ENCODE data around the gene ECE1. TPM values are rescaled to one million over a fixed set of nuclear protein-coding genes. Genes with fewer than 3 reads are reported as not detected.
A peak's percentile ranks its signal among the peaks of the same experiment; 100 is the strongest.
"Not testable (repeated sequence)": the region's sequence is repeated elsewhere in the genome, so short reads cannot be mapped to it uniquely, and the experiment has no call there.

The ECE1 gene
- total and polyA plus RNA-seq, 3 experiments from 2014 or later, result 41.5 to 88.4 (median 78.2) TPM

GRCh38 chr1:21285386-21285785 is 4.9 kb downstream of the ECE1 start:
- not testable (repeated sequence) for H3K27ac ChIP-seq (ENCODE audit: low read depth, low read length); H3K4me3 Mint-ChIP-seq; H3K27me3 ChIP-seq (ENCODE audit: insufficient read depth, low read length, poor library complexity, severe bottlenecking); H3K9me3 ChIP-seq (ENCODE audit: low read length); DNase-seq; H3K27me3 Mint-ChIP-seq; H3K36me3 ChIP-seq (ENCODE audit: insufficient read depth, low read length); H3K4me3 ChIP-seq (ENCODE audit: low read length); H3K9me3 Mint-ChIP-seq
- H3K4me1 Mint-ChIP-seq, result peaks cover 34 to 50% (median 37%) of the 10 kb centered on the region in 3 donors
- CTCF ChIA-PET, result interaction anchor here (1.5 to 1.6 kb wide), 2 partner anchors 15 kb away, joined by 4 to 7 read pairs; no protein-coding TSS in a partner anchor
- POLR2A ChIA-PET, result interaction anchor here (0.6 kb wide), 1 partner anchor 16 kb away, joined by 4 read pairs; no protein-coding TSS in a partner anchor
- peaks cover 34% of the 10 kb centered on the region for H3K4me1 ChIP-seq (ENCODE audit: insufficient read depth, low read length)
- H3K36me3 Mint-ChIP-seq, result peaks cover 0 to 24% (median 10%) of the 10 kb centered on the region in 3 donors
- peak overlapping the region in 1 of 8 donors; percentile 74 for H3K27ac Mint-ChIP-seq

- no peaks in the 10 kb centered on the region for H3K36me3 ChIP-seq (ENCODE audit: insufficient read depth, low read length)
- peaks cover 38% of the 10 kb centered on the region for H3K4me1 ChIP-seq (ENCODE audit: insufficient read depth, low read length)
- ChIA-PET CTCF (interaction anchor here (1.6 kb wide), 1 partner anchor 15 kb away, joined by 7 read pairs; no protein-coding TSS in a partner anchor), POLR2A (no interaction called here)
- no peak overlapping the region for H3K27ac ChIP-seq (ENCODE audit: low read depth, low read length)
- no peaks in the 10 kb centered on the region for H3K9me3 ChIP-seq (ENCODE audit: low read length)
- H3K9me3 Mint-ChIP-seq, result no peaks in the 10 kb centered on the region
- no peaks in the 10 kb centered on the region for H3K27me3 ChIP-seq (ENCODE audit: insufficient read depth, low read length, poor library complexity, severe bottlenecking)
- no peak overlapping the region for H3K27ac Mint-ChIP-seq
- H3K36me3 Mint-ChIP-seq, result peaks cover 0 to 24% (median 10%) of the 10 kb centered on the region in 3 donors
- H3K4me3 ChIP-seq (ENCODE audit: low read length), result no peak overlapping the region
- no peak for DNase-seq
- H3K27me3 Mint-ChIP-seq, result no peaks in the 10 kb centered on the region
- peaks cover 38 to 54% (median 41%) of the 10 kb centered on the region in 3 donors for H3K4me1 Mint-ChIP-seq
- no peak overlapping the region for H3K4me3 Mint-ChIP-seq
These were observed 5.2 kb downstream of the ECE1 start for GRCh38 chr1:21285055-21285372.

- Mint-ChIP-seq H3K36me3 (peaks cover 0 to 22% (median 10%) of the 10 kb centered on the region in 3 donors), H3K4me3 (peak overlapping the region in 1 of 7 donors; percentile 17)
- CTCF ChIA-PET, result interaction anchor here (1.6 kb wide), 1 partner anchor 14 kb away, joined by 7 read pairs; no protein-coding TSS in a partner anchor
These were observed 5.8 kb downstream of the ECE1 start for GRCh38 chr1:21284206-21285054.

GRCh38 chr1:21283524-21283923 is 6.7 kb downstream of the ECE1 start:
- no peak overlapping the region for H3K4me3 Mint-ChIP-seq
- peak overlapping the region in 1 of 8 donors; percentile 32 for H3K27ac Mint-ChIP-seq
- Histone ChIP-seq H3K27me3 (ENCODE audit: insufficient read depth, low read length, poor library complexity, severe bottlenecking) (no peaks in the 10 kb centered on the region), H3K4me1 (ENCODE audit: insufficient read depth, low read length) (peaks cover 39% of the 10 kb centered on the region), H3K36me3 (ENCODE audit: insufficient read depth, low read length) (no peaks in the 10 kb centered on the region), H3K27ac (ENCODE audit: low read depth, low read length) (no peak overlapping the region), H3K9me3 (ENCODE audit: low read length) (no peaks in the 10 kb centered on the region), H3K4me3 (ENCODE audit: low read length) (no peak overlapping the region)
- no peak for DNase-seq
- peaks cover 0 to 23% (median 10%) of the 10 kb centered on the region in 3 donors for H3K36me3 Mint-ChIP-seq
- no peaks in the 10 kb centered on the region for H3K27me3 Mint-ChIP-seq
- H3K4me1 Mint-ChIP-seq, result peaks cover 42 to 56% (median 47%) of the 10 kb centered on the region in 3 donors
- CTCF ChIA-PET, result no interaction called here
- POLR2A ChIA-PET, result no interaction called here
- H3K9me3 Mint-ChIP-seq, result no peaks in the 10 kb centered on the region

More at GRCh38 chr1:21284206-21285054, 5.8 kb downstream of the ECE1 start:
- POLR2A ChIA-PET, result no interaction called here
- DNase-seq, result no peak
- H3K9me3 ChIP-seq (ENCODE audit: low read length), result no peaks in the 10 kb centered on the region
- peaks cover 41 to 56% (median 46%) of the 10 kb centered on the region in 3 donors for H3K4me1 Mint-ChIP-seq
- H3K27me3 Mint-ChIP-seq, result no peaks in the 10 kb centered on the region
- no peaks in the 10 kb centered on the region for H3K27me3 ChIP-seq (ENCODE audit: insufficient read depth, low read length, poor library complexity, severe bottlenecking)
- H3K36me3 ChIP-seq (ENCODE audit: insufficient read depth, low read length), result no peaks in the 10 kb centered on the region
- H3K9me3 Mint-ChIP-seq, result no peaks in the 10 kb centered on the region
- no peak overlapping the region for H3K27ac ChIP-seq (ENCODE audit: low read depth, low read length)
- H3K4me3 ChIP-seq (ENCODE audit: low read length), result no peak overlapping the region
- peaks cover 41% of the 10 kb centered on the region for H3K4me1 ChIP-seq (ENCODE audit: insufficient read depth, low read length)
- H3K27ac Mint-ChIP-seq, result peak overlapping the region in 3 of 8 donors; percentile 35 to 96 (median 75)

GRCh38 chr1:21282020-21282419 is 8.2 kb downstream of the ECE1 start:
- H3K9me3 ChIP-seq (ENCODE audit: low read length); H3K27me3 Mint-ChIP-seq; DNase-seq; H3K36me3 ChIP-seq (ENCODE audit: insufficient read depth, low read length); H3K4me3 ChIP-seq (ENCODE audit: low read length); POLR2A ChIA-PET; H3K27me3 ChIP-seq (ENCODE audit: insufficient read depth, low read length, poor library complexity, severe bottlenecking); H3K9me3 Mint-ChIP-seq; H3K27ac ChIP-seq (ENCODE audit: low read depth, low read length): not testable (repeated sequence)
- H3K4me3 Mint-ChIP-seq, result peak overlapping the region in 1 of 7 donors; percentile 84
- H3K4me1 ChIP-seq (ENCODE audit: insufficient read depth, low read length), result peaks cover 33% of the 10 kb centered on the region
- H3K36me3 Mint-ChIP-seq, result peaks cover 0 to 35% (median 13%) of the 10 kb centered on the region in 3 donors
- peak overlapping the region in 1 of 8 donors; percentile 72 for H3K27ac Mint-ChIP-seq
- H3K4me1 Mint-ChIP-seq, result peaks cover 44 to 60% (median 45%) of the 10 kb centered on the region in 3 donors
- CTCF ChIA-PET, result interaction anchor here (1.3 kb wide), 1 partner anchor 86 kb away, joined by 3 read pairs; no protein-coding TSS in a partner anchor

- peak overlapping the region in 6 of 7 donors; percentile 60 to 84 (median 74) for H3K4me3 Mint-ChIP-seq
- peak overlapping the region; percentile 33 for H3K4me3 ChIP-seq (ENCODE audit: low read length)
- peaks cover 33% of the 10 kb centered on the region for H3K4me1 ChIP-seq (ENCODE audit: insufficient read depth, low read length)
- peaks cover 45 to 58% (median 45%) of the 10 kb centered on the region in 3 donors for H3K4me1 Mint-ChIP-seq
- H3K27ac Mint-ChIP-seq, result peak overlapping the region; percentile 83 to 97 (median 94)
- no peaks in the 10 kb centered on the region for H3K36me3 ChIP-seq (ENCODE audit: insufficient read depth, low read length)
- H3K9me3 Mint-ChIP-seq, result no peaks in the 10 kb centered on the region
- H3K27ac ChIP-seq (ENCODE audit: low read depth, low read length), result peak overlapping the region; percentile 12
- DNase-seq, result no peak
- ChIA-PET CTCF (interaction anchor here (0.9 to 3.0 kb wide), 6 partner anchors 9 to 65 kb away, joined by 3 to 41 read pairs (median 4); partner anchors contain the start of gene ECE1), POLR2A (interaction anchor here (1.2 to 3.0 kb wide), 3 partner anchors 10 to 54 kb away, joined by 4 to 22 read pairs (median 6); no protein-coding TSS in a partner anchor)
- no peaks in the 10 kb centered on the region for H3K27me3 ChIP-seq (ENCODE audit: insufficient read depth, low read length, poor library complexity, severe bottlenecking)
- H3K36me3 Mint-ChIP-seq, result peaks cover 0 to 40% (median 13%) of the 10 kb centered on the region in 3 donors
- H3K27me3 Mint-ChIP-seq, result no peaks in the 10 kb centered on the region
- no peaks in the 10 kb centered on the region for H3K9me3 ChIP-seq (ENCODE audit: low read length)
These were observed 9.8 kb downstream of the ECE1 start for GRCh38 chr1:21280482-21280881.

- Histone ChIP-seq H3K9me3 (ENCODE audit: low read length) (no peaks in the 10 kb centered on the region), H3K27ac (ENCODE audit: low read depth, low read length) (peak overlapping the region; percentile 12), H3K4me1 (ENCODE audit: insufficient read depth, low read length) (peaks cover 33% of the 10 kb centered on the region), H3K27me3 (ENCODE audit: insufficient read depth, low read length, poor library complexity, severe bottlenecking) (no peaks in the 10 kb centered on the region), H3K36me3 (ENCODE audit: insufficient read depth, low read length) (no peaks in the 10 kb centered on the region), H3K4me3 (ENCODE audit: low read length) (peak overlapping the region; percentile 33)
- peak in 3 of 5 donors; percentile 15 to 20 (median 16) for DNase-seq
- Mint-ChIP-seq H3K4me1 (peaks cover 45 to 59% (median 46%) of the 10 kb centered on the region in 3 donors), H3K27me3 (no peaks in the 10 kb centered on the region), H3K27ac (peak overlapping the region; percentile 83 to 97 (median 94)), H3K9me3 (no peaks in the 10 kb centered on the region), H3K4me3 (peak overlapping the region; percentile 9 to 84 (median 73)), H3K36me3 (peaks cover 0 to 38% (median 13%) of the 10 kb centered on the region in 3 donors)
- CTCF ChIA-PET, result interaction anchor here (0.9 to 3.0 kb wide), 7 partner anchors 10 to 88 kb away, joined by 3 to 41 read pairs (median 5); partner anchors contain the start of gene ECE1
- POLR2A ChIA-PET, result interaction anchor here (1.2 to 3.0 kb wide), 3 partner anchors 9 to 55 kb away, joined by 4 to 22 read pairs (median 6); no protein-coding TSS in a partner anchor
These were observed 10.2 kb downstream of the ECE1 start for GRCh38 chr1:21280011-21280471.
